Ovary (tissue), 9 donors: ENCODE results near the gene ZBTB45. TPM values are rescaled to one million over a fixed set of nuclear protein-coding genes. Genes with fewer than 3 reads are reported as not detected.

Experiments
- DNase-seq, 5 donors: peaks; one replicate each; pipeline ENCODE4 v3.0.0-alpha.2; 2019 to 2020
- H3K27ac ChIP-seq, 2 donors: fragments of 200-600 bp; one replicate each; pipeline versions ENCODE4 v1.5.1 to v1.8.0; 2019 to 2022
- H3K27me3 ChIP-seq: fragments of 200-600 bp; one replicate; pipeline ENCODE4 v1.8.0; 2022
- H3K36me3 ChIP-seq: fragments of 200-600 bp; sonication (generic); one replicate; pipeline ENCODE4 v1.5.1; 2019
- H3K4me1 ChIP-seq: one replicate; pipeline ENCODE4 v1.8.1; 2013; ENCODE audit warnings: mild to moderate bottlenecking, moderate library complexity; ENCODE audit not compliant: insufficient read depth
- H3K4me3 ChIP-seq: fragments of 200-600 bp; sonication (generic); one replicate; pipeline ENCODE4 v1.5.1; 2017
- H3K9me3 ChIP-seq, 2 donors: fragments of 200-600 bp in 1 of 2; sonication (generic) in 1 of 2; one replicate each; pipeline versions ENCODE4 v1.5.1 to v1.8.1; 2013 to 2019; ENCODE audit warnings: mild to moderate bottlenecking in 1 of 2, moderate library complexity in 1 of 2
- EP300 ChIP-seq: sonication (generic); formaldehyde crosslinking; IDR thresholded peaks from one replicate; pipeline ENCODE4 v1.6.1; 2017; ENCODE audit warnings: antibody characterized with exemption
- POLR2A ChIP-seq: fragments of 450-650 bp; IDR thresholded peaks from one replicate; pipeline ENCODE4 v1.6.1; 2017; ENCODE audit warnings: antibody characterized with exemption, mild to moderate bottlenecking, moderate library complexity
- WGBS, 3 donors: extraction: QIAGEN DNeasy Blood & Tissue Kit in 1 of 3; methylation state at CpG; one replicate each; pipeline versions ENCODE4 v1.1.5 to v1.1.7; 2013 to 2017; 5-methylcytosine and 5-hydroxymethylcytosine counted together
- intact Hi-C, 4 donors: fragments of 100-400 bp; cut with DNase I; formaldehyde crosslinking; loops; one replicate each; pipeline versions ENCODE4 v1.11.0 to v1.15.1; 2022 to 2023
- polyA plus RNA-seq, 2 donors: library from polyadenylated mRNA; stranded (reverse); fragments of 200-250 nt in 1 of 2; fragments of 350-450 nt in 1 of 2; fragmentation: Illumina TruSeq in 1 of 2; extraction: RNeasy Lipid Tissue Mini Kit (QIAGEN cat#74804) in 1 of 2; gene quantifications; one replicate each; pipeline ENCODE4 v1.2.3, GENCODE V29; 2013 to 2014
- total RNA-seq, 7 donors: library from RNA; depleted of rRNA in 2 of 7; stranded (reverse); fragments of >200 nt in 2 of 7; fragmentation: NEBNext Ultra II Directional in 3 of 7; extraction: Animal tissue kit (Norgen Biotek cat#: 25700) in 3 of 7; gene quantifications; one replicate each; pipeline versions ENCODE4 v1.1.0 to v1.2.4, GENCODE V29; 2016 to 2023
- TF ChIP-seq, protein P1 (sequence below), 3 donors: fragments of 450-650 bp in 2 of 3; fragments of 200-600 bp in 1 of 3; IDR thresholded peaks; one replicate each; pipeline versions ENCODE4 v1.5.1 to v1.8.0; 2016 to 2022; ENCODE audit warnings: antibody characterized with exemption in 3 of 3, mild to moderate bottlenecking in 1 of 3
- donor health status: DM: no; HTN: no; CAD: no; lungs with moderate emphysema.
- donor health status: DM: no; HTN: no; CAD: no.
- donor health status: Bipolar disorder and iron deficiency.
- donor health status: DM: yes; HTN: yes; CAD: no.
- donor health status: DM: no; HTN: no; CAD: no.
- donor health status: DM: yes; HTN: yes; CAD: no.

Gene ZBTB45
- total and polyA plus RNA-seq, 9 donors, result 1.1 to 23.3 (median 14.1) TPM

DNA sequence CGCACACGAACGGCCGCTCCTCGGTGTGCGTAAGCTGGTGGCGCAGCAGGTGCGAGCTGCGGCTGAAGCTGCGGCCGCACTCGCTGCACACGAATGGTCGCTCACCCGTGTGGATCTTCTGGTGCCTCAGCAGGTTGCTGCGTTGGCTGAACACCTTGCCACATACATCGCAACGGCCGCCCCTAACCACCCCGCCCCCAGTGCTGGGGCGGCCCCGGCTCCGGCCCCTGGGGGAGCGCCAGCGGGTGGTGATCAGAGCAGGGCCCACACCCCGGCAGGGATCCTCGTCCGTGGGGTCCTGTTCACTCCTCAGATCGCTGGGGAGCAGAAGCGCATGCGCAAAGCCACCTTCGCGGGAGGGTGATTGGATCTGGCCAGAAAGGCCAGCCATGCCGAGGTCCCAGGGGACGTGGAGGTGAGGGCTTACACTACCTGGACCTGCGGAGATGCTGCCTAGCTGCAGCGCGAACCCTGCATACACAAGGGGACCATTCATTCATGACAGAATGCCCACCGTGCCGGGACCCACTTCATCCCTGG is 43.5 kb upstream of the ZBTB45 start:
- TF ChIP-seq, protein P1, sequence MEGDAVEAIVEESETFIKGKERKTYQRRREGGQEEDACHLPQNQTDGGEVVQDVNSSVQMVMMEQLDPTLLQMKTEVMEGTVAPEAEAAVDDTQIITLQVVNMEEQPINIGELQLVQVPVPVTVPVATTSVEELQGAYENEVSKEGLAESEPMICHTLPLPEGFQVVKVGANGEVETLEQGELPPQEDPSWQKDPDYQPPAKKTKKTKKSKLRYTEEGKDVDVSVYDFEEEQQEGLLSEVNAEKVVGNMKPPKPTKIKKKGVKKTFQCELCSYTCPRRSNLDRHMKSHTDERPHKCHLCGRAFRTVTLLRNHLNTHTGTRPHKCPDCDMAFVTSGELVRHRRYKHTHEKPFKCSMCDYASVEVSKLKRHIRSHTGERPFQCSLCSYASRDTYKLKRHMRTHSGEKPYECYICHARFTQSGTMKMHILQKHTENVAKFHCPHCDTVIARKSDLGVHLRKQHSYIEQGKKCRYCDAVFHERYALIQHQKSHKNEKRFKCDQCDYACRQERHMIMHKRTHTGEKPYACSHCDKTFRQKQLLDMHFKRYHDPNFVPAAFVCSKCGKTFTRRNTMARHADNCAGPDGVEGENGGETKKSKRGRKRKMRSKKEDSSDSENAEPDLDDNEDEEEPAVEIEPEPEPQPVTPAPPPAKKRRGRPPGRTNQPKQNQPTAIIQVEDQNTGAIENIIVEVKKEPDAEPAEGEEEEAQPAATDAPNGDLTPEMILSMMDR (IDR thresholded peaks at IDR 0.05), result no peak
- TF ChIP-seq POLR2A (no peak), EP300 (no peak)
- H3K4me3 ChIP-seq, result peak overlapping the region; percentile 37
- WGBS, 3 donors, result 4 to 5% (median 5%) methylated on average over 22 to 40 of the region's 40 CpGs

DNA sequence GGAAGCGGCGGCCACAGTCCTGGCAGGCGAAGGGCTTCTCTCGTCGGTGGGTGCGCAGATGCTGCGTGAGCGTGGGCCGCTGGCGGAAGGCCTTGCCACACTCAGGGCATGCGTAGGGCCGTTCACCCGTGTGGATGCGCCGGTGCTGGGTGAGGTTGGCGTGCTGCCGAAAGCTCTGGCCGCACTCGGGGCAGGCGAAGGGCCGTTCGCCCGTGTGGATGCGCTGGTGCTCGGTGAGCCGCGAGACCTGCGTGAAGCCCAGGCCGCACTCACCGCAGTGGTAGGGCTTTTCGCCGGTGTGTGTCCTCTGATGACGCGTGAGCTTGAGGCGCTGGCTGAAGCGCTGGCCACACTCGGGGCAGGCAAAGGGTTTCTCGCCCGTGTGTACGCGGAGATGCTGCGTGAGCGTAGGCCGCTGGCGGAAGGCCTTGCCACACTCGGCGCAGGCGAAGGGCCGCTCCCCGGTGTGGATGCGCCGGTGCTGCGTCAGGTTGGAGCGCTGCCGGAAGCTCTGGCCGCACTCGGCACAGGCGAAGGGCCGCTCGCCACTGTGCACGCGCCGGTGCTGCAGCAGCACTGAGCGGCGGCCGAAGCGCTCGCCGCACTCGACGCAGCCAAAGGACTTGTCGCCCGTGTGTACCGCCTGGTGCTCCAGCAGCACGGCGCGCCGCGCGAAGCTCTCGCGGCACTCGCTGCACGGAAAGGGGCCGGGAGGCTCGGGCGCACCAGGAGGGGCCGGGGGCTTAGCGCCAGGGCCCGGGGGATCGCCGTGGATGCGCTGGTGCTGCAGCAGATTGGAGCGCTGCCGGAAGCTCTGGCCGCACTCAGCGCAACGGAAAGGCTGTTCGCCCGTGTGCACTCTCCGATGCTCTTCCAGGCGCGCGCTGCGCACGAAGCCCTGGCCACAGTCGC is 42.8 kb upstream of the ZBTB45 start:
- TF ChIP-seq POLR2A (no peak), EP300 (no peak)
- TF ChIP-seq, protein P1 (IDR thresholded peaks at IDR 0.05), result no peak
- H3K4me3 ChIP-seq, result peak overlapping the region; percentile 37
- H3K4me1 ChIP-seq, result peaks cover 21% of the 10 kb centered on the region
- DNase-seq, result peak; percentile 58 to 83 (median 75)
- WGBS, 3 donors, result 2 to 11% (median 3%) methylated on average over 69 to 107 of the region's 107 CpGs
- H3K36me3 ChIP-seq, result no peaks in the 10 kb centered on the region
- peak overlapping the region; percentile 9 to 75 for H3K27ac ChIP-seq
- no peaks in the 10 kb centered on the region for H3K27me3 ChIP-seq
- no peaks in the 10 kb centered on the region for H3K9me3 ChIP-seq
- intact Hi-C loops, result no loop called here

More for the DNA sequence above, 43.5 kb upstream of the ZBTB45 start:
- Histone ChIP-seq H3K27ac (peak overlapping the region in 1 of 2 donors; percentile 75), H3K9me3 (no peaks in the 10 kb centered on the region), H3K4me1 (peaks cover 21% of the 10 kb centered on the region), H3K36me3 (no peaks in the 10 kb centered on the region), H3K27me3 (no peaks in the 10 kb centered on the region)
- peak in 4 of 5 donors; percentile 61 to 75 (median 70) for DNase-seq
- intact Hi-C loops, result no loop called here

DNA sequence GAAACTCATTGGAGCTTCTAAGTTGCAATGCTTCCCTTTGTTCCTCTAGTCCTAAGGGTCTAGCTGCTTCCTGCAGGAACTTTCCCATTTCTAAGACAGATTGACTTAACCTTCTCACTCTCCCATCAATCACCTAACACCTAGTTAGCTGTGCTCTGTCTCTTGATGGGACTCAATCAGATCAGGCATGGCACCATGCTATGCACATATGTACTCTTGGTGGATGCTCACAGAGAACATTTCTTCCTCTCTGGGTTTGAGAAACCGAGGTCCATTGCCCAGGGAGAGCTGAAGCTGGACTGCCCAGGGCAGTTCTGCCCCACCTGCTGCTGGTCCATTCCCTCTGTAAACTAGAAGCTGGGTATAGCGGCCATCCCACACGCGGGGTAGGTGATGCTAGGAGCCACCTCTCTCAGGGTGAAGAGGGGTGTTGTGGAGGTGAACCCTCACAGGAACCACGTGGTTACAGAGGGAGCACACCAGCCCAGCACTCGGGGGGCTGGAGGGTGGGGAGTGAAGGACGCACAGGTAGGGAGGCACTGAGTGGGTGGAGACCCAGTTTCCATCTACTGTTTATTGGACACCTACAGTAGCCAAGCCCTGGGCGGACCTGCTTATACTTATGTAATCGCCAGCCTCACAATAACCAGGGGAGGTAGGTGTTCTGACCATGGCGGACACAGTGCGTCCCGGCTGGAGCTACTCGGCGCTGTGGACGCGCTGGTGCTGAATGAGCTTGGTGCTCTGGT is 41.9 kb upstream of the ZBTB45 start:
- Histone ChIP-seq H3K4me3 (peak overlapping the region; percentile 37), H3K27ac (peak overlapping the region; percentile 9 to 75)
- 39 to 65% (median 45%) methylated on average over 16 of the region's 16 CpGs for WGBS, 3 donors

DNA sequence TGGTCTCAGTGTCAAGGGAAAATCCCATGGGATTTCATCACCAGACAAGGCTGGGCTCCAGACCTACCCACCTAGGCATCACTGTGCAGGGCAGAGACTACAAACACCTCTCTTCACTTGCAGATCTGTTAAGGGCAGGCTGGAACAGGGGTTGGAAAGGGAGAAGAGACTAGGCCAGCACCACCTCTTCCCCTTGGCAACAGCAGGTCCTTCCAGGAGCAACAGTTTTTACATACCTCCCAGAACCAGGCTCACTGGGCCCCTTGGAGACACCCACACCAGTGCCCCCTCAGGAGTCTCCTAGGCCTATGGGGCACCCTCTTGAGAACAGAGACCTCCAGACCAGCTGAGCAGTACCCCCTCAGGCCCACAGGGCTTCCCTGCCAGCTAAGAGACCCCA is 41.3 kb upstream of the ZBTB45 start:
- intact Hi-C loops, result no loop called here
- Histone ChIP-seq H3K9me3 (no peaks in the 10 kb centered on the region), H3K4me3 (no peak overlapping the region), H3K4me1 (peaks cover 21% of the 10 kb centered on the region), H3K27me3 (no peaks in the 10 kb centered on the region), H3K36me3 (no peaks in the 10 kb centered on the region), H3K27ac (no peak overlapping the region)
- peak in 2 of 5 donors; percentile 28 to 34 for DNase-seq
- TF ChIP-seq EP300 (no peak), POLR2A (no peak)
- TF ChIP-seq, protein P1 (IDR thresholded peaks at IDR 0.05), result no peak

More for the DNA sequence above, 41.9 kb upstream of the ZBTB45 start:
- TF ChIP-seq POLR2A, result no peak
- no peak for TF ChIP-seq EP300
- TF ChIP-seq, protein P1 (IDR thresholded peaks at IDR 0.05), result no peak
- H3K36me3 ChIP-seq, result no peaks in the 10 kb centered on the region
- intact Hi-C loops, result no loop called here
- H3K4me1 ChIP-seq, result peaks cover 21% of the 10 kb centered on the region
- no peaks in the 10 kb centered on the region for H3K27me3 ChIP-seq
- no peaks in the 10 kb centered on the region for H3K9me3 ChIP-seq
- DNase-seq, result no peak
